ENCODE results near the gene CPNE2.

The CPNE2 gene

GRCh38 chr16:57123974-57124674, 31.7 kb downstream of the CPNE2 start:
- no peak for DNase-seq (ENCODE audit: low read depth)

GRCh38 chr16:57125376-57125775, 33.0 kb downstream of the CPNE2 start:
- no peak for DNase-seq (ENCODE audit: low read depth)

GRCh38 chr16:57125969-57126368, 33.6 kb downstream of the CPNE2 start:
- no peak for DNase-seq (ENCODE audit: low read depth)

GRCh38 chr16:57126411-57126810, 34.0 kb downstream of the CPNE2 start:
- no peak for DNase-seq (ENCODE audit: low read depth)

GRCh38 chr16:57127037-57127763, 34.8 kb downstream of the CPNE2 start:
- DNase-seq (ENCODE audit: low read depth) = no peak

GRCh38 chr16:57127836-57128235, 35.5 kb downstream of the CPNE2 start:
- no peak for DNase-seq (ENCODE audit: low read depth)

- no peak for DNase-seq (ENCODE audit: low read depth)
These were observed 36.5 kb downstream of the CPNE2 start for GRCh38 chr16:57128771-57129389.

GRCh38 chr16:57130950-57131321, 38.6 kb downstream of the CPNE2 start:
- no peak for DNase-seq (ENCODE audit: low read depth)

- DNase-seq (ENCODE audit: low read depth) = no peak
These were observed 39.1 kb downstream of the CPNE2 start for GRCh38 chr16:57131351-57131970.

GRCh38 chr16:57132470-57132869, 40.1 kb downstream of the CPNE2 start:
- no peak for DNase-seq (ENCODE audit: low read depth)

- DNase-seq (ENCODE audit: low read depth) = no peak
These were observed 40.6 kb downstream of the CPNE2 start for GRCh38 chr16:57133031-57133430.

GRCh38 chr16:57133886-57134285, 41.5 kb downstream of the CPNE2 start:
- no peak for DNase-seq (ENCODE audit: low read depth)

- DNase-seq (ENCODE audit: low read depth) = no peak
These were observed 42.6 kb downstream of the CPNE2 start for GRCh38 chr16:57134982-57135381.

GRCh38 chr16:57137043-57137442, 44.7 kb downstream of the CPNE2 start:
- DNase-seq (ENCODE audit: low read depth) = no peak

GRCh38 chr16:57137566-57138273, 45.3 kb downstream of the CPNE2 start:
- DNase-seq (ENCODE audit: low read depth) = no peak

GRCh38 chr16:57138281-57138935, 46.0 kb downstream of the CPNE2 start:
- DNase-seq (ENCODE audit: low read depth) = no peak

- DNase-seq (ENCODE audit: low read depth) = no peak
These were observed 48.7 kb downstream of the CPNE2 start for GRCh38 chr16:57140931-57141668.

- DNase-seq (ENCODE audit: low read depth) = no peak
These were observed 49.6 kb downstream of the CPNE2 start for GRCh38 chr16:57141822-57142631.

GRCh38 chr16:57143149-57143921, 51.0 kb downstream of the CPNE2 start:
- DNase-seq (ENCODE audit: low read depth) = no peak
